GM21447 (cell line): ENCODE measurements around the gene VIPR2.
"Not testable (repeated sequence)": the region's sequence is repeated elsewhere in the genome, so short reads cannot be mapped to it uniquely, and the experiment has no call there.

Experiments
- ATAC-seq: cut with Tn5 transposase; IDR thresholded peaks from one replicate; pipeline ENCODE4 v1.9.1; 2021; ENCODE audit not compliant: unreplicated experiment

VIPR2 gene

DNA sequence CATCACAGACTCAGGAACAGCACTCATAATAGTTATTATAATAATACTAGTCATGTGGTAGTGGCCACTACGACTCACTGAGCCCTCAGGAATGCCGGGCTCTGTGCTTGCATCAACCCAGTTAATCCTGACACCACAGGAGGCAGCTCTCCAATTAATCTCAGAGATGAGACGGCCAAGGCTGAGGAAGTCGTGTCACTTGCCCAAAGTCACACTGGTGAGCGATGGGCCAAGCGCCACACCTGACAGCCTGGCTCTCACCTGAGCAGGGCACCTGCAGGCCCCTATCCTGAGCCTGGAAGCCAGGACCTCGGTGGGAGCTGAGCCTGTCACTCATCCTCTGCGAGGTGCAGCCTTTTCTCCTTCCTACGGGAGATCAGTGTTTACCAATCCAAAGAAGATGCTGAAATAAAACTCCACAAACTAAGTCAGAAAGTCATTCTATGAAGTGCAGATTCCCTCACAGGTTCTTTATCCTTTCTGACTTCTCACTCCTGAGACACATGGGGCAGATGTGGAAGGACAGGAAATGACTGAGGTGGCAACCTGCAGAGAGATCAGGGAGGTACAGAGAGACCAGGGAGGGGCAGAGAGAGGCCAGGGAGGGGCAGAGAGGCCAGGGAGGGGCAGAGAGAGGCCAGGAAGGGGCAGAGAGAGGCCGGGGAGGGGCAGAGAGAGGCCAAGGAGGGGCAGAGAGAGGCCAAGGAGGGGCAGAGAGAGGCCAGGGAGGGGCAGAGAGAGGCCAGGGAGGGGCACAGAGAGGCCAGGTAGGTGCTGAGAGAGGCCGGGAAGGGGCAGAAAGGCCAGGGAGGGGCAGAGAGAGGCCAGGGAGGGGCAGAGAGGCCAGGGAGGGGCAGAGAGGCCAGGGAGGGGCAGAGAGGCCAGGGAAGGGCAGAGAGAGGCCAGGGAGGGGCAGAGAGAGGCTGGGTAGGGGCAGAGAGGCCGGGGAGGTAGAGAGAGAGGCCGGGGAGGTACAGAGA lies 38.5 kb downstream of the VIPR2 start:
- no peak for ATAC-seq

DNA sequence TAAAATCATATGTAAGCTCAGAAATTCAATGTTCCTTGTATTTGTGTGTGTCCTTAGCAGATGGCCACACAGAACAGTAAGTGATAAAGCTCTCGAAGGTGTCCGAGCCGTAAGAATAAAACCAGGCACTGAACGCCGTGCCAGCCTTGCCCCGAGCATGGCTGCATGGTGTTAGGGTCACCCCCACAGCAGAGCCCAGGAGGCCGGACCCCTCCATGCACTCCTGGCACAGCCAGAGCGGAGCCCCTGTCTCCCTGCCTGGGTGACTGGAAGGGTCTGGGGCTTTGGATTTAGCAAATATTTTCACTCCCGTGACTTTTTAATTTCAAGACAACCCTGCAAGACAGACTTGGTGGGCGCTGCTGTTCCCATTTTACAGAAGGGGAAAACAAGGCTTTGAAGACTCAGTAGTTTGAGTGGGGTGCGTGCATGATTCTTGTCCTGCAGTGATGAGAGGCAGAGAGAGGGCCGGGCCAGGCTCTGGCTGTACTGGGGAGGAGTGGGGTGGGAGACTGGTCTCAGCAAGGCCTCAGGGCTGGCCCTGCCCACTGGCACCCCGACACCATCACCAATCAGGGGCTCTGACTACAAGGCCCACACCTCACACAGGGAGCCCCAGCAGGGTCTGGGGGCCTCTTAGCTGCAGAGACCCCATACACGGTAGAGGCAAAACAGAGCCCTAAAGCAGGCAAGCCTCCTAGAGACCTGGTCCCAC lies 39.4 kb downstream of the VIPR2 start:
- no peak for ATAC-seq

DNA sequence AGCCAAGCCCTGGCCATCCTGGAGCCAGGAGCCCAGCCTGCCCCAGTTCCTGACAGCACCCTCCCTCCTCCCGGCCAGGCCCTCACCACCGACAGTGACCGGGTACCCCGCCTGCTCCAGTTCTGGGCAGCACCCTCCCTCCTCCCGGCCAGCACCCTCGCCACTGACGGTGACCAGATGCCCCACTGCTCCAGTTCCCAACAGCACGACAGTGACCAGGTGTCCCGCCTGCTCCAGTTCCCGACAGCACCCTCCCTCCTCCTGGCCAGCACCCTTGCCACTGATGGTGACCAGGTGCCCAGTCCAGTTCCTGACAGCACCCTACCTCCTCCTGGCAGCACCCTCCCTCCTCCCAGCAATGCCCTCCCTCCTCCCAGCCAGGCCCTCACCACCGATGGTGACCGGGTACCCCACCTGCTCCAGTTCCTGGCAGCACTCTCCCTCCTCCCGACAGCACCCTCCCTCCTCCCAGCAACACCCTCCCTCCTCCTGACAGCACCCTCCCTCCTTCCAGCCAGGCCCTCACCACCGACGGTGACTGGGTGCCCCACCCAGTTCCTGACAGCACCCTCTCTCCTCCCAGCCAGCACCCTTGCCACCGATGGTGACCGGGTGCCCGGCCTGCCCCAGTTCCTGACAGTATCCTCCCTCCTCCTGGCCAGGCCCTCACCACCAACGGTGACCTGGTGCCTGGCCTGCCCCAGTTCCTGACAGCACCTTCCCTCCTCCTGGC lies 40.3 kb downstream of the VIPR2 start:
- ATAC-seq = no peak

DNA sequence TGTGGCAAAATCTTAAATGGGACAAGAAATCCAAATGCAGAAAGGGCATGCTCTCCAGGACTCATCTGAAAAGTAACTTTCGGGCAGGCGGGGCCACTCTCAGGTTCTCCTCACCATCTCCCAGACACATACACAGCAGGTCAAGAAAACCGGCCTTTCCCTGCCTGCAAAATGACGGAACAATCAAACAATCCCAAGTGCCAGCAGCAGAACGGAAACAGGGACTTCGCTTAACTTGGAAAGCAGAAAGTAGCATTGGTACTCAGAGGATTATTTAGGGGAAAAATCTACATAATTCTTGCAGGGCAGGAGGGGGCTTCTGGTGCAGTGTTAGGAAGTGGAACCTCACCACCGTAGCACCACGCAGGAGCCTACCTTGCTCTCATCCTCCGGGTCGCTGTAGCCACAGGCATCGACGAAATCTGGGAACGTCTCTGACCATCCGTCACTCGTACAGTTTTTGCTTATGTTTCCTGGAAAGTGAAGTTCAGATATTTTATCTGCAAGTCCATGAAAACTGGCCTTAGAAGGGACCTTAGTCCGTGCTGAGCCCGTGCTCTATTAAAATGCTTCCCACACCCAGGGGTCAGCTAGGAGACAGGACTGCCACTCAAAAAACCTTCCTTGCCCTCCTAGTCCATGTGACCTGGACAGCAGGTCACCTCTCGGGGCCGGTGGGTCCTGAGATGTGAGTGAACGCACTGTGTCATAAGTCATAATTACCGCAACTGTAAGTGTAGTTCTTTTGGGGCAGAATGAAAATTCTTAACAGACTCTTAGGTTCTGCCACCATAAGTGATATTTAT lies 41.1 kb downstream of the VIPR2 start:
- no peak for ATAC-seq

DNA sequence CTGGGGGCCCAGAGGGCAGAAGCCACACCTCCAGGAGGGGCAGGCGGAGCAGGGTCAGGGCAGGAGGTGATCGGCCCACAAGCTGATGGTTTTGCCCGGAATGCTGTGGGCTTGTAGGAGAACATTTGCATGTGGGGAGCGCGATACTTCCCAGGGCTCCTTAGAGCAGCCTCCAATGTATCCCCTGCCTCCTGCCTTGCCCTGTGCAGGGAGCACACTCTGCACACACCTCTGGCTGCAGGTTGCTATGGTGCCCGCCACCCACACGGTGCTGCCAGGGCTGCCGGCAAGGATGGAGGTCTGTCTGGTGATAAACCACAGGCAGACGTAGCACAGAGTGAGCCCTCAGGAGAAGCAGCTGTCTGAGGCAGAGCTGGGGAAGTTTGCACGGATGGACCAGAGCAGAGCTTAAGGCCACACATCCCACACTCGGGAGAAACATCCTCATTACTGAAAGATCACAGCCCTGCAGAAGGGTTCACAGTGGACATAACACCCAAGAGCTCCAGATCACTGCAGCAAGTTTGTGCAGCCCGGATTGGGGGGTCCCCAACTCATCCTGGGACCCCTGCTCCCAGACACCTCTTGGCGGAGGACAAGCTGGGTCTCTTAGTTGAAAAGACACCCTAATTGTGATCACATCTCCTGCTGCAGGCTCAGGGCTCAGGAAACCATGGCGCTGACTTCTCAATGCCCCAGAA lies 41.8 kb downstream of the VIPR2 start:
- no peak for ATAC-seq

DNA sequence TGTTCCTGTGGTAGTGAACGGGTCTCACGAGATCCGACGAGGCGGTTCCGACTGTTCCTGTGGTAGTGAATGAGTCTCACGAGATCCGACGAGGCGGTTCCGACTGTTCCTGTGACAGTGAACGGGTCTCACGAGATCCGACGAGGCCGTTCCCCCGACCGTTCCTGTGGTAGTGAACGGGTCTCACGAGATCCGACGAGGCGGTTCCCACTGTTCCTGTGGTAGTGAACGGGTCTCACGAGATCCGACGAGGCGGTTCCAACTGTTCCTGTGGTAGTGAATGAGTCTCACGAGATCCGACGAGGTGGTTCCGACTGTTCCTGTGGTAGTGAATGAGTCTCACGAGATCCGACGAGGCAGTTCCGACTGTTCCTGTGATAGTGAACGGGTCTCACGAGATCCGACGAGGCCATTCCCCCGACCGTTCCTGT lies 43.0 kb downstream of the VIPR2 start:
- not testable (repeated sequence) for ATAC-seq

DNA sequence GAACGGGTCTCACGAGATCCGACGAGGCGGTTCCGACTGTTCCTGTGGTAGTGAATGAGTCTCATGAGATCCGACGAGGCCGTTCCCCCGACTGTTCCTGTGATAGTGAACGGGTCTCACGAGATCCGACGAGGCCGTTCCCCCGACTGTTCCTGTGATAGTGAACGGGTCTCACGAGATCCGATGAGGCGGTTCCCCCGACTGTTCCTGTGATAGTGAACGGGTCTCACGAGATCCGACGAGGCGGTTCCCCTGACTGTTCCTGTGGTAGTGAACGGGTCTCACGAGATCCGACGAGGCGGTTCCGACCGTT lies 43.6 kb downstream of the VIPR2 start:
- not testable (repeated sequence) for ATAC-seq

DNA sequence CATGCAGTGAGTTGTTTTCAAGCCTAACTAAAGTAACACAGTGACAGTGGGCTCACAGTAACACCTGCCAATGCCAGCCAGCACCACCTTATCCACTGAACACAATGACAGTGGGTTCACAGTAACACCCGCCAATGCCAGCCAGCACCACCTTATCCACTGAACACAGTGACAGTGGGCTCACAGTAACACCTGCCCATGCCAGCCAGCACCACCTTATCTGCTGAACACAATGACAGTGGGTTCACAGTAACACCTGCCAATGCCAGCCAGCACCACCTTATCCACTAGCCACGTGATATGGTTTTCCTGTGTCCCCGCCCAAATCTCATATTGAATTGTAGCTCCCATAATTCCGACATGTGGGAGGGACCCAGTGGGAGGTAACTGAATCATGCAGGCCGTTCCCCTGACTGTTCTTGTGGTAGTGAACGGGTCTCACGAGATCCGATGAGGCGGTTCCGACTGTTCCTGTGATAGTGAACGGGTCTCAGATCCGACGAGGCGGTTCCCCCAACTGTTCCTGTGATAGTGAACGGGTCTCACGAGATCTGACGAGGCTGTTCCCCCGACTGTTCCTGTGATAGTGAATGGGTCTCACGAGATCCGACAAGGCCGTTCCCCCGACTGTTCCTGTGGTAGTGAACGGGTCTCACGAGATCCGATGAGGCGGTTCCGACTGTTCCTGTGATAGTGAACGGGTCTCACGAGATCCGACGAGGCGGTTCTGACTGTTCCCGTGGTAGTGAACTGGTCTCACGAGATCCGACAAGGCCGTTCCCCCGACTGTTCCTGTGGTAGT lies 44.2 kb downstream of the VIPR2 start:
- not testable (repeated sequence) for ATAC-seq

DNA sequence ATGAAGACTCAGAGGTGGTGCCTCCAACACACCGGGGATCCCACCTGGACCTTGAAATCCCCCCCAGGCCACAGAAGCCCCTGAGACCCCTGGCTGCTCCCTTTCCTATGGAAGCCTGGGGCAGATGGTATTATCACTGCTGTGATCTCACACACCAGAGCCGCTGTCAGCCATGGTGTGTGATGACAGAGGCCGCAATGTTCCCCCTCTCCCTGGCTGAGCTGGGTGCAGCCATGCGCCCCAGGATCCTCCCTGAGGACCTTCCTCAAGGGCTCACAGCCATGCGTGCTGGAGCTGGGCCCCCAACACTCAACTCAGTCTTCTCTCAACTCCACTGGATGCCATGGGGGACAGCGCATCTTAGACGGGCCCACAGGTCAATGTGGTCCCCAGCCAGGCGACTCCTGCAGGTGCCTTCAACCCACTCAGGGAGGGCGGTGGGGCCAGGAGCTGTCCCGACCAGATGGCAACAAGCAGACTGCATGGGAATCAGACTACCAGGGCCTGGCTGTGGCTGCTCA lies 44.9 kb downstream of the VIPR2 start:
- no peak for ATAC-seq

DNA sequence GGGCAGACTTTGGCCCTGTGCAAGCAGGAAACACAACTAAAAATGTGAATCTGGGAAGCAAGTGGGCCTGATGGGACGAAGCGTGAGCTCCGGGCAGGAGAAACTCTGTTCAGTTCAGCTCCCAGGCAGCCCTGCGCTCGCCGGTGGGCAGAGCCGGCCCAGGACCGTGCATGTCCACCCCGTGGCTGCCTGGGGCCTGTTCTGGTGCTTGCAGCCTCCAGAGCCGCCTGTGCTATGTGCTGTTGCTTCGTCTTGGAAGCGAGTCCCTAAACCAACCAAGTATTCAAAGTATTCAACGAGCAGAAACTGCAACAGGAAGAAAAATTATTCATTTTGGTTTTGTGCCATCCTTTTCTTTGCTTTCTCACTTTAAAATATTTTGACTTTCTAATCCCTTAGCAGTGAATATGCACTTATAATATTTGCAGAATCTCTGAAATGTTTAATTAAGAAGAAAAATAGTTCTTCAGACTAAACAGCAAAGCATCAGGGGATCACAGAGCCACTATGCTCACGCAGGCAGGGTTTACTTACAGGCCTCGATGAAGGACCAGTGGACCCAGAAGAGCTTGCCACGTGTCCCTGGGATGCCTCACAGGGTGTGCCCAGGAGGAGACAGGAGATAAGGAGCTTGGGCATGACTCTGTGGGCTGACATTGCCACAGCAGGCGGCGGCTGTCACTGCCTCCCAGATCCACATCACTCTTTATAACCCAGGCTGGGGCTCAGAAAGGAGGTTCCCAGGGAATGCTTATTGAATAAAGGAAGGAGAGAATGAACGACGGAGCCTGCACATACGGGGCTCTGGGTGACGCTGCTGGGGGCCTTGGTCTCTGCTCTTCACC lies 45.6 kb downstream of the VIPR2 start:
- no peak for ATAC-seq

DNA sequence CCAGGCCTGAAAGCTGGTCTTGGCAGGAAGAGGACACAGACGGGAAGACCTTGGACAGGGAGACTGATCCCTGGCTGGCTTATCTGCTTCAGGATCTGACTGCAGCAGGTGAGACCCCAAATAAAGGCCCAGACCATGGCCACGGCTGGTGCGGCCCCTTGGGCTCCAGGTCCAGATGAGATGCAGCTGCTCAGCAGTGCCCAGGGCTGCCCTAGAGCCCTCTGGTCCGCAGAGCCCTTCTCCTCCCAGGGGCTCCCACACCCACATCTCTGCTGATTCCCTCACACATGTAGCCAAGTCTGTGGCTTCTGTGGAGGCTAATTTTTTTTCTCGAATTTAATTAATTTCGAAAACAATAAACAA lies 46.3 kb downstream of the VIPR2 start:
- ATAC-seq = no peak

DNA sequence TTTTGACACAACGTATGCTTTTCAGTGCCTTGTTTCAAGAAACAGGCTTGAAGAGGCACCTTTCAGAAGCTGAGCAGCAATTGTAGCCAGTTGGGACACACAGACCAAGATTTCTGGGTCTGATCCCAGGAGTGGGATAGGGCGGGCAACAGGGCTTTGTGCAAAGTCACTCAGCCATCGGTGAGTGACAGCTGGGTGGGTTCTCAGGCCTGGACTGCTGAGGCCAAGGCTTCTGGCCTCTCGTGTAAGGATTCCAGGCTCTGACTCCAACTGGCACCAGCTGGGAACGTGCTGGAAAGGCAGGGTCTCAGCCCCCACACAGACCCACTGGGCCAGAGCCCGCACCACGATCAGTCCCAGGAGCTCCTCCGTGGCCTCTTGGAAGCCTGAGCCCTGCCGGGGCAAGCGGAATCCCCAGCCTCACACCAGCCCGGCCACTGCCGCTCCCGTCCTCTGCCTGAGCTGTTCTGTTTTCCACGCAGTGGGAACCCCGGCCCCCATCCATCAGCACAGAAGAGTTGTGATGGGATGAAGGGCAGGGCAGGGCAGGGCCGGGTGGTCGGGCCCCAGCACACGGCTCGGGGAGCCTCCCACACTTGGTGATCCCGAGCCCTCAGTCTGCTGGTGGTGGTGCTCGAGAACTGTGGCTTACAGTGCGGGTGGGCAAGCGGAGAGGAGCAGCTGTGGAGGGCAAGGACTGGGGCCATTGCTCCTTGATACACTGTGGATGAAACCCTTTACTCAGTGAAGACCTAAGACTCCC lies 46.8 kb downstream of the VIPR2 start:
- ATAC-seq = no peak

DNA sequence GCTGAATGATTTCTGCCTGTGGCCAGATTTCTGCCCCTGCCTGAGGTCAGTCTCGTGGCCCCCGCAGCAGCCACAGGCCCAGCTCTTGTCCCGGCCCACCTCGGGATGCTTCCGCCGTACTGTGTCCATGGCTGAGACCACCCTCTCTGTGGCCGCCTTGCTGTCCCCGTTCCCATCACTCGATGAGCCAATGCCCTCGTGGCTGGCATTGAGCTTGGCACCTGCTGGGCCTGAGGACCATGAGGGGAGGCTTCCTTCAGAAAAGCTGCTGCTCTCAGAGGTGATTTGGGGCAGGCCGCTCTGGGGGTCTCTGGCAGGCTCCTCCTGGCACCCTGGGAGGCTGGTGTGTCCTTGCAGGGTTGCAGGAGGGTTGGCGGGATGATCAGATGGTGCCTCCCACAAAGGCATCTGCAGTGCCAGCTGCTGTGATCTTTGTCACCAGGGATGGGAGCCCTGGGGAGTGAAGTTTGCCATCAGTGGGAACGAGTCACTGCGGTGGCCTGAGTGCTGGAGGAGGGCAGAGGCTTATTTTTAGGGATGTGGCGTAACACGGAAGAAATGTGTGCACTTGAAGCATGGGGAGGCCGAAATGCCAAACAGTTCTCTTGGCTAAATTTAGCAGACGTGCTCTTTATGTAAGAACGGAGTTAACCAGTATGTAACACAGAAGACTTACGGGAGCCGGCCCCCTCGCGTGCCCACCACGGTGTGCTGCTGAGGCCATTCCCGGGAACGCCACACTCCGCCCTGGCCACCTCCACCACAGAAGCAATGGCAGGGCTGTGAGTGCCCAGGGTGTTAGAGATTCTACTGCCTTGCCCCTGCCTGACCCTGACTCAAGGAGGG lies 47.7 kb downstream of the VIPR2 start:
- ATAC-seq = no peak

DNA sequence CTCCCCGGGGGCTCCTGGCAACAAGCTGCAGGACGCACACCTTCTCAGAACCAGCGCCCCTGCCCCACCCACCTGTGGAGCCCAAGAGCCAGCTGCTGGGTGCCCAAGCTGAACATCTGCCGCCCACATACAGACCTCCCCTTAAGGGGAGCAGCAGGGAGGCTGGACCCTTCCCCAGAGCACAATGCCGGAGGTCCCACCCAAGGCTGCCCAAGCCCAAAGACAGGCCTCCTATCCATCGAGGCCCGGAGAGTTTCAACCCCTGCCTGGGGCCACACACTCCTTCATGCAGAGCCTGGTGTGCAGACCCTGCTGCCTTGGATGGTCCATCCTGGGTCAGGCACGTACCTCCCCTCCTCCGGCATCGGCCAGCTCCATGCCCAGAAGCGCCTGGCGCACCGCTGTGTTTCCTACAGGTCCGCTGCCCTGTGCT lies 48.7 kb downstream of the VIPR2 start:
- no peak for ATAC-seq

DNA sequence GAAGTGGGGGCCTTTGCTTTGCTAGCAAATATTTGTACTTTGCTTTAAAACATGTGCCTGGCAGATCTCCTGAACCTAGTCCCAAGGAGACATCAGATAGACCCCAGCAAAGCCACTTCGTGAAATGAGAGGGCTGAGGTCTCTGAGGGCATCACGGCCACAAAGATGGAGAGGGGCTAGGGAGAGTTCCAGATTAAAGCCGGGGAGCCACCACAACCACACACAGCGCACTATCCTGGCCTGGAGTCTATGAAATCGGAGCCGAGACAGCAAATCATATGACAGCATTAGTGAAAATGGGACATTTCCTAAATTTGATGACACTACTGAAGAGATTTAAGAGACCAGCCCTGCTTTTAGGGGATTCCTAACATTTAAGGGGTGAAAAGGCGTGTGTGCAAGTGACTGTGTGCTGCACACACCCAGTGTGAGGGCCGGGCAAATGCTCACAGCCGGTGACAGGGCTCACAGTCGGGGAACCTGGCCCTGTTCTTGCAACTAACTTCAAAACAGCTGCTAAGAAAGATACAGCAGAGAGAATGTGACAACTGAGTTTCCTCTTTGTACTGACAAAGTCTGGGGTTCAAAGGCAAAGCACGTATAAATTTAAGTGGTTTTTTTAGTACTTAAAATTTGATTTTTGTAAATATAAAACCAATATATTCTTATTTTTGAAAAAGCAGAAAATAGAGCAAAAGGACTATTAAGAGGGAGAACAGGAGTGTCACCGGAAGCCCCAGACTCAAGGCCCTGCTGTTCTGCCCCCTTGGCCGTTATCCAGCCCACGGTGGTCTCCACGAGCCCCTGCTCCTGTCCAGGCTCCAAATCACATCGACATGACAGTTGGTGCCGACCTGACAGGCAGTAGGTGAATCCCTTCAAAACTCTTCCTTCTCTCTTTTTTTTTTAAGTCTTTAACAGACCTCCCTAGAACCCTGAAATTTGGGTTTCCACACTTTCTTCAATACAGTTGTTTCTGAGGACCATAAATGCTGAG lies 49.5 kb downstream of the VIPR2 start:
- ATAC-seq = no peak
